ENCODE results near the gene IFITM2.
"Not testable (repeated sequence)": the region's sequence is repeated elsewhere in the genome, so short reads cannot be mapped to it uniquely, and the experiment has no call there.

The IFITM2 gene

GRCh38 chr11:349270-349954 lies 41.8 kb downstream of the IFITM2 start:
- DNase-seq = not testable (repeated sequence)

DNA sequence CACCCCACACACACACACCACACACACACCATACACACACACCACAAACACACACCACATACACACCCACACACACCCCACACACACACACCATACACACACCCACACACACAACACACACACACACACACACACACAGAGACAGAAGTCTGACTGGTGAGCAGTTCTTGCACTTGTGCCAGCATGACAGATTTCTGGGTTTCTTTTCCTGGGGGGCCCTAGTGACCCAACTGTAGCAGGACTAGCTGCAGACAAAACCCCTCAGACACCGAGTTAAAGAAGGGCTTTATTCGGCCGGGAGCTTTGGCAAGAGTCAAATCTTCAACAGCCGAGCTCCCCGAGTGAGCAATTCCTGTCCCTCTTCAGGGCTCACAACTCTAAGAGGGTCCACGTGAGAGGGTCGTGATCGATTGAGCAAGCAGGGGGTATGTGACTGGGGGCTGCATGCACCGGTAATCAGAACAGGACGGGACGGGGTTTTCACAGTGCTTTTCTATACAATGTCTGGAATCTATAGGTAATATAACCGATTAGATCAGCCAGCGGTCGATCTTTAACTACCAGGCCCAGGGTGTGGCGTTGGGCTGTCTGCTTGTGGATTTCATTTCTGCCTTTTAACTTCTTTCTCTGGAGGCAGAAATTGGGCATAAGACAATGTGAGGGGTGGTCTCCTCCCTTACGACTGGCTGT lies 42.6 kb downstream of the IFITM2 start:
- peak; percentile 24 for DNase-seq

- peak; percentile 93 for DNase-seq
These were observed 43.2 kb downstream of the IFITM2 start for GRCh38 chr11:350723-351255.

DNA sequence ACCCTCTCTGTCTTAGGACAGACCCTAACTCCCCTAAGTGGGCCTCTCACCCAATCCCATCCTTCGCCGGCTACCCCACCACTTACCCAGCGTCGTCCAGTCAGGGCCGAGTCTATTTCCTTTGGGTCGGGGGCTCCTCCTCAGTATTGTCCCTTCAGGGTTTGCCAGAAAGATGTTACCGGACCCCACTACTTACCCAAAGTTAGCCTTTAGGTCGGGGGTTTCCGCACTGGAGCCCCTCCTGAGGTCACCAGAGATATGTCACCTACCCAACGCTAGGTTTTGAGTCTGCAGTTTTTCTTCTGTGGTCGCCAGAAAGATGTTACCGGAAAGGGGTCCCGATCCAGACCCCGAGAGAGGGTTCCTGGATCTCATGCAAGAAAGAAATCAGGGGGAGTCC lies 43.8 kb downstream of the IFITM2 start:
- DNase-seq = no peak

DNA sequence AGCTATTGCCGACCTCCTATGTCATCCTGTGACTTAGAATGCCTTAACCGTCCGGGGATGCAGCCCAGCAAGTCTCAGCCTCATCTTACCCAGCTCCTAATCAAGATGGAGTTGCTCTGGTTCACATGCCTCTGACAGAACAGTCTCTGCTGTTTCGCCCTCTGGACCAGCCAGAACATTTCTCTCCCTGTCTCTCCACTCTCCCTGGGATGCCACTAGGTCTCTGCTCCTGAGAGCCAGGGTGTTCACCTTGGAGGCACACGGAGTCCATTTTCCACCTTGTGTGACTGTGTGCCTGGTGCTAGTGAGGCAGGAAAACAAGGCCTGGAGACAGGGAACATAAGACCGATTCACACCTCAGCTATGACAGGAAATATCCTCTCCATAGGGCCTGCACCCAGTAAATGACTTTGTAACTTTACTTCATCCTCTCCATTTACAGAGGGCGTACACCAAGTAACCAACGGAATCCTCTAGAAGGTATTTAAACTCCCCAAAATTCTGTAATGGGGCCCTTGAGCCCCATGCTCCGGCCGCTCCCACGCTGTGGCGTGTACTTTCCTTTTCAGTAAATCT lies 44.9 kb downstream of the IFITM2 start:
- no peak for DNase-seq

GRCh38 chr11:353179-353873 lies 45.7 kb downstream of the IFITM2 start:
- no peak for DNase-seq

DNA sequence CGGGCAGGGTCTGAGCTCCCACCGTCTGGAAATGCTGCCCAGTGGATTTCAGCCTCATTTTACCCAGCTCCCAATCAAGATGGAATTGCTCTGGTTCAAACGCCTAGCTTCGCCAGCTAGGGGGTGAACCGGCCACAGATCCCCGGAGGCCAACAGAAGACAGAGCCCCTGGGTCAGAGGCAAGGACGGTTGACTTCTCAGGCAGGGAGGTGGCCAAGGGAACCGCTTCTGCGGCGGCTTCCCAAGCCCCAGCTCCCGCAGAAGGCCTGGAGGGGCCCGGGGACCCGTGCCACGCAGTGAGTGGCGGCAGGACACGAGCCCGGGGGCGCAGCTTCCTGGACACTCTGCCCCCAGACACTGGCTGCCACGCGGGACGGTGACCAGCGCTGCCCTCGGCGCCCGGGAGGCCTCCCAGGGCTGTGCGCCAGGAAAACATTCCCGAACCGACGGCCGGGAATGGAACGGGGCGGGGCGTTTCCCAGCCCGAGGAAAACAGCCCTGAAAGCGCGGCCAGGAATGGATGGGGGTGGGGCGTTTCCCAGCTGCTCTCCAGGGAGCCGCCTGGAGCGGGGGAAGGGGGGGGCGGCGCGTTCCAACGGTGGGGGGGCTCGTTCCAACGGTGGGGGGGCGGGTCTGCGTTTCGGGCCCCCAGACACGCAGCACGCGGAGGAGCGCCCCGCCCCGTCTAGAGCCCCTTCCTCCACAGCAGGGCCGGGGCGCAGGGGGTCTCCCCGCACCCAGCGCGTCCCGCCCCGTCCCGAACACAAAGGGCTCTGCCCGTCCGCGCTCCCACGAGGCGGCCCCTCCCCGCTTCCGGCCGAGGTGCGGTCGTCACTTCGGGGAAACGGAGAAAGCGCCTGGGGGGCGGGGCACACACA lies 48.2 kb downstream of the IFITM2 start:
- peak; percentile 67 for DNase-seq

- no peak for DNase-seq
These were observed 49.0 kb downstream of the IFITM2 start for GRCh38 chr11:356610-357009.

DNA sequence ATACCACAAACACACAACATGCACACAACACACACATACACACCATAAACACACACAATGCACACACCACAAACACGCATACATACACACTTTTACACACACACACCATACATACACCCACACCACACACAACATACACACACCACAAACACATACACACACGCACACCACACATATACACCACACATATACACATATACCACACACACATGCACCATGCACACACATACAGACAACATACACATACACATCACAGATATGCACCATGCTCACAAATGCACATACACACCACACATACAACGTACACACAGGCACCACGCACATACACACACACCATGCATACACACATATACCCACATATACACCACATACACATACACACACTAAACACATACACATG lies 50.0 kb downstream of the IFITM2 start:
- DNase-seq = no peak

GRCh38 chr11:358129-358800 lies 50.6 kb downstream of the IFITM2 start:
- DNase-seq = no peak
